HG03159 (cell line): Measurements from ENCODE around the gene PRDM5.

ENCODE experiments used
- ATAC-seq: cut with Tn5 transposase; IDR thresholded peaks from one replicate; pipeline ENCODE4 v1.9.1; 2021; ENCODE audit warnings: mild to moderate bottlenecking, moderate library complexity; ENCODE audit not compliant: unreplicated experiment

The PRDM5 gene

DNA sequence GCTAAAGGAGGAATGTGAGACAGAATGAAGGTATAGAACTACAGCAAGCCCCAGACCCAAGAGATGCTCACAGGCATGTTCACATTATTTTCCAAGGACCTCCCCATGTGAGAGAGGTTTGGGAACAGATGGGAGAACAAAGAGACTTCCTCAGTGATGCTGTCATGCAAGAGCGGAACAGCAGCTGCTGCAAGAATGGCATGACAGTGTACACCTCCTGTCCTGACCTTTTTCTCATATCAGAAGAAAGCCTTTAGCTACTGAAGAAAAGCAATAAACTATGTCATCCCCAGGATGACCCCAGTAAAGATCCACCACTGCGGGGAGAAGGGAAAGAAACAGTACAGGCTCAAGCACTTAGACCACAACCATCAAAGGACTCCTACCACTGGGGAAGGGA is 7.2 kb downstream of the PRDM5 start:
- no peak for ATAC-seq

DNA sequence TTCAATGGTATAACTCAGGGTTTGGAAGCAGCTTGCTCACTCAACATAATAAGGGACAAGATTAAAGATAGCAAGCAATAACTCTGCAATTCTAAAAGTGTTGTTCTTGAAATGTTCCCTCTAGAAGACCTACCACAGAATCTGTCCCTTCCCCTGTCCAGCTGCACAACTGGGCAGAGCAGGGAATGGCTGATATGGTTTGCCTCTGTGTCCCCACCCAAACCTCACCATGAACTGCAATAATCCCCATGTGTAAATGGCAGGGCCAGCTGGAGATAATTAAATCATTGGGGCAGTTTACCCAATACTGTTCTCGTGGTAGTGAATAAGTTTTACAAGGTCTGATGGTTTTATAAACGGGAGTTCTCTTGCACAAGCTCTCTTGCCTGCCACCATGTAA is 19.1 kb downstream of the PRDM5 start:
- ATAC-seq = no peak

DNA sequence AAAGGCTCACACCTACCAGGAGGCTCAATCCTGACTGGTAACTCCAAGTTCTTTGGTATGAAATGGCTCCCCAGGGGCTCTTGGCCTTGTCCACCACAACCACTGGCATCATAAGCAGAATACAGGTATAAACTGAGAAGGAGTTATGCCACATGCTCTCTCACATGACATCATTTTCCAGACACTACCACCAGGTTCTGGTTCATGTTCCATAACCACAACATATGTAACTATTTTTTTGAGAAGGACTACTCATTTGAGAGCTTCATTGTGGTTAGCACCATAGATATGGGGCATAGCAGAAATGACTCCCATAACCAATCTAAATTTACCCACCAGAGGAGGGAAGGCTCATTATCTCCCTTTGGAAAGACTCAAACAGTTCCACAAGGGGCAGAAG is 19.6 kb downstream of the PRDM5 start:
- ATAC-seq = no peak

DNA sequence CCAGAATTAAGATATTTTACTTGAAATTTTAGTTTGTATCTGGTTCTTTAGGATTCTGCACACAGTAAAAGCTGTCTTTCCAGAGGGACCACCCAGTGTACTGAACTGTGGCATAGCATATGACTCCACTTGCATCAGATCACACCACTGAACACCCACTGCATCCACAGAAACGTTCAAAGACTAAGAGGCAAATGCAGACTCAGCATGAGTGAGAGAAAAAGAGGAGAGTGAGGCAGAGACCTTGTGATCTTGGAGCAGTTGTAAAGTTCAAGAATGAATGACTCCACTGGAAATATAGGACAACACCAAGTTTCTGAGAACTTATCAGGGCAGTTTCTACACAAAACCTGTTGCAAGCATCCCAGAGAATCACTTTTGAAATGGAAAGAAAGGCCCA is 20.8 kb downstream of the PRDM5 start:
- no peak for ATAC-seq

DNA sequence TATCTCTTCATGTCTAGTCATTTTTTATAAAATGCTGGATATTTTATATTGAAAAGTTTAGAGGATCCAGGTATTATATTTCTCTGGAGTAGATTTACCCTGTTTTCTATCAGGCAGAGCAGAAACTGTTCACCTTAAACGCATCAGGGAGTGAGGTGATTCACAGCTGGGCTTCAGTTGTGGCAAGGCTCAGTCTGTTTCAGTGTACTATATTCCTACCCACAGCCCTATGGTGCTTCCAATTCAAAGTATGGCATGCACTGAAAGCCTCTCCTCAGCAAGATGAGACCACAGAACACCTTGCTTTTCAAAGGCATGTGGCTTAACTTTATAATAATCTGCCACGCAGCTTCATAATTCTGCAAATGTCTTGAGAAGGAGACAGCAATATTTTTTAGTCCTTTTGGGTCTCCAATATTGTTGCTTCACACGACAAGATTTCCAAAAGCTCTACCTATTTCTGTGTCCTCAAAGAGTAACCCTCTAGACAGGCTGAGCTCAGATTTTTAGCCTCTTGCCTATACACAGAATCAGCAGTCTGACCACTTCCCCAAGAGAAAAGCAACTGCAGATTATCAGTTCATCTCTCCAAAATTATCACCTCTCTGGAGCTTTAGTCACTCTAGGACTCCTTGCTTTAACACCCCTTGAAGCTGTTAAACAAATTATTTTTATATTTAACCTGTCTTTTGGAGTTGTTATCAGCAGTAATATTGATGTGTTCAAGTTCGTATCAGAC is 24.4 kb downstream of the PRDM5 start:
- ATAC-seq = no peak

DNA sequence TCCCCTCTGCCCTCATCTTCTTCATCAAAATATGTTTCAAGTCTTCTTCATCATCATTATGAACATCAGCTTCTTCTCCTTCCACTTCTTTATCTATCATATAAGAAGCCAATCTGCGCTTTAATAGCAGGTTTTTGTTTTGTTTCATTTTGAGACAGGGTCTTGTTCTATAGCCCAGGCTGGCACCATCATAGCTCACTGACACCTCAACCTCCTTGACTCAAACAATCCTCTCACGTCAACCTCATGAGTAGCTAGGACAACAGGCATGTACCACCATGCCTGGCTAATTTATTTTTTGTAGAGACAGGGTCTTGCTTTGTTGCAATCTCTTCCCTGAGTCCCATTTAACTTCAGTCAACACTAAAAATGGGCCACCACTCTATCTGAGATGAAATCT is 27.0 kb downstream of the PRDM5 start:
- ATAC-seq = no peak

DNA sequence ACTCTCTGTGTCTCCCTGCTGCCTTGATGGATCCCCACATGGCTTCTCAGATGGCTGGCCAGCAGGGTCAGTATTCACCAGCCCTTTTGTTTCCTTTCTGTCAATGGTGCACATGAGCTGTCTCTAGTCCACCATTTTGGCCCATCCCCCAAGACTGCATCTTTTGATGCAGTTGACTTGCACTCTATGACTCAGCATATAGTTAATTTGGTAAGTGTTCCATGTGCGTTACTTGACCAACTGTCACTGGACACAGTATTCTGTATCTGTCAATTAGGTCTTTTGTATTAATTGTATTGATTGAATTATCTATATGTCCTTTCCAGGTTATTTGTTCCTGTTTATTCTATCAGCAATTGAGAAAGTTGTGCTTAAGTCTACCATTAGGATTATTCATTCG is 29.2 kb downstream of the PRDM5 start:
- ATAC-seq = no peak

DNA sequence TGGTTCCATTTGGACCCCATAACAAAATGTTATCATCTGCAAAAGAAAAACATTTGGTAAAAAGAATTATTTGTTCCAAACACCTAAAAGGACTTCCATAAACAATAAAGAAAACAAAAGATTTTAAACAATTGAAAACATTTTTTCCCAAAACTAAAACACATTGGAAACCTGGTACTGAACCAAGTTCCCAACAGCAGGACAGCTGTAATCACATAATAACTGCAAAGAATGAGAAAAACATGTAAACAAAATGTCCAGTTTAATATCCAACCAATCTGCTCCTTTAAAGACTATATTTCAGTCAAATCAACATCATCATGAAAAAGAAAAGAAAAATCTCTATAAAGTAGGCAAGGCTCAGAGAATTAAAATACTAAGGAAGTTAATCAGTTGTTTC is 36.3 kb downstream of the PRDM5 start:
- ATAC-seq = no peak

DNA sequence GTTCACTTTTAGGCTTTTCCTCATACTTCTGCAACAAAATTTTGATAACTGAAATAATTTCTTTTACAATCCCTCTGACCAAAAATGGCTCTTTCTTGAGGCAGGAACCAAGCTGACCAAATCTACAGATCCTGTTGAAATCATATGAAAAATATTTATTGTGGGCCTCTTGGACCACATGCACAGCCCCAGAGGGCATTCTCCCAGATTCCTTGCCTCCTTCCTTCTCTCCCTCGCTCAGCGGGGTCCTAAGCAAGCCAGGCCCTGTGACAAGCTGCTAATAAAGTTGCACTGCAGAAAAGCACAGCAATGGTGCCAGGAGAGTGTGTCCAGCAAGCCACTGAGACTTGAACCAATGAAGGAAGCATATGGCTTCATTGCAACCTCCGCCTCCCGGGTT is 40.7 kb downstream of the PRDM5 start:
- no peak for ATAC-seq

DNA sequence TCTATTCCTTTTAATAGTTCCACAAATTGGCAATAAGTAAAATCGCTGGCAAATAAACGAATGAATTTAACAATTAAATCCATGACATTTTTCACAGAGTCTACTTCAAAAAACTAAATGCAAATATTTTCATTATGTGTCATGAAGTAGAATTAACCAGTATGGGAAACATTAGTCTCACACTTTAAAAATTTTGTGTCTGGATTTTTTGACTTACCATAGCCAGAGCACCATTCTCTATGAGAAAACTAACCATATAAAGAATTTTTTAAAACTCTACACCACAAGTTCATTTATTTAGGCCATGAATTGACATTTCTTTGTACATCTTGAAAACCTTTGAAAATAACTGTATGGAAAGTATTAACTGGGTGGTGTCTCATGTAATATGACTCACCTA is 41.2 kb downstream of the PRDM5 start:
- ATAC-seq = no peak

DNA sequence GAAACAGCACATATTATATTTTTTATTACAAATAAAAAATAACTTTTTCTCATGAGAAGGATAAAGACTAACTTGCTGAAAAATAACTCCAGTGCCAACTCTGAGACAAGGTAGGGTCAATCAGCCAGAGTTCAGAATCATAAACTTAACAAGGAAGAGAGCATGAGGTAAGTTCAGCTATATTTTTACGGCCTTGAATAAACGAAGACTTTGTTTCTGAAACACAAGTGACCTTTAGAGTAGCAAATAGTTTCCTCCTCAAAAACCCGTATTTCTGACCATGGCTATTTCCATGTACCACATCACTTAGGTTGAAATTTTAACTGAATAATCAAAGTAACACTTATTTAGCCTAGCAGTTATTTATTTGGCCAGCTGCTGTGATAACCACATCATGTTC is 45.5 kb downstream of the PRDM5 start:
- no peak for ATAC-seq

DNA sequence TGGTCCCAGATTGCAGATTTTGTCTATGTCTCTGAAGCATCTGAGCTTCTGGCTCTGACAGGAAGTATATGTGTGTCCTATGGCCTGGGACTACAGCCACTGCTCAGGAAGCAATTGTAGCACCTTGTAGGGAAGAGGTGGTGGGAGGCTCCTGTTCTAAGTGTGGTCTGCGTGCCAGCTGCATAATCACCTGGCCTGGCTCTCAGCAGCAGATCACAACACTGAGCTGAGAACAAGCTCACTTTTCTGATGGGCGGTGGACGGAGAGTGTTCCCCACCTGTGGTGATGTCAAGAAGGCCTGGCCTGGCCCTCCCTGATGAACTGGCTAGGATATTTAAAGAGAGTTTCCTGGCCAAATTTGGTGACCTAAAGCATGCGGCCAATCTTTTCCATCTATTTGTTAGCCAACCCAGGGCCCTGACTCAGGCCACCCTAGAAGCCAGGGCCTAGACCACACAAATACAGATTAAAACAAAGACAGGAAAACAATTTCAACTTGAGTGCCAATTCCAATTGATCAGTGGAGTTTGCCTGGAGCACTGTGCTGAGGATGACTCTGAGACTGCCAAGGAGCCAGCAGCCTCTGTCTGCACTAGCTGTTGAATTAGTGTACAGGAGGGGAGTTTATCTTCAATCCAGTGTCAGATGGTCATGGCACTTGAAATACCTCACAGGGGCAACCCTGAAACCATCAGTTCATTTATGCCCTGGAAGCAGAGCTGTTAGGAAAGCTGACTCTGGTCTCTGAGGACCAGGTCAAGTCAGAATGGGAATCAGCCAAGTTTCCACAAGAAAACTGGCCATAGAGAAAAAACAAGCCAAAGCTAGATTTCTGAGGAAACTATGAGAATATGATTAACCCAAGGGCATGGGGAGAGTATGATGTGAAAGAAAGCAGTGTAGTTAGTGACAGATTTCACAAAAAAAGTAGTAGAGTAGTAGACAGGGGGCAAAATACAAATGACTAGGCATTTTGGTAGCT is 47.4 kb downstream of the PRDM5 start:
- no peak for ATAC-seq

DNA sequence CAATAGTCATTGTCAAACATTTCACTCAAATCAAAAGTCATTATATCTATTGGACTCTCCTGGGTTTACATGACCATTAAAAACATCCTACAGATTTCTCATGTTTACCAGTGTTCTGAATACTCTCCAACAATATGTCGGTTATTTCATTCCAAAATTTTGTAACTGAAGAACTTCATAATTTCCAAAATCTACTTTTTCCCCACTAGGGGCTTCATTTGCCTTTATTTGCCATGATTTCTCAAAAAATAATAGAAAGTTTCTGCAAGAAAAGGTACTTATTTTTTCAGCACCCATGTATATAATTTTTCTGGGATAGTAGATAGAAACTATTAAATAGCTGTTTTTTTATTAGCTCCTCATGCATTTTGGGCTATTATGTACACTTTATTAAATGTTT is 49.0 kb downstream of the PRDM5 start:
- ATAC-seq = no peak

DNA sequence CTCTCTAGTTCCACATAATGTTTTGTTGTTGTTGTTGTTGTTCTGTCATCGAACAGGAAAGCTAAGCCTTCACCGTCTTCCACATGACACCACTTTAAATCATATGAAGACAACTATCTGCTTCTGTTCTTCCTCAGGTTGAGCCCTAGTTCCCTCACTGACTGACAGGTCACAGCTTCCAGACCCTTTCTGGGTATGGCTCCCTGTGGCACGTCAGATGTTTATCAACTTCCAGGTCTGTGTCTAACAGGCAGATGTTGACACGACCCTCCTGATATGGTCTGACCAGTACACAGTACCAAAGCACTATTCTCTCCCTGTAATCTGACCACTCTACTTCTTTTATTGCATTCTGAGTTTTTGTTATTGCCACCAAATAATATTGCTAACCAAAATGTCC is 51.4 kb downstream of the PRDM5 start:
- no peak for ATAC-seq

DNA sequence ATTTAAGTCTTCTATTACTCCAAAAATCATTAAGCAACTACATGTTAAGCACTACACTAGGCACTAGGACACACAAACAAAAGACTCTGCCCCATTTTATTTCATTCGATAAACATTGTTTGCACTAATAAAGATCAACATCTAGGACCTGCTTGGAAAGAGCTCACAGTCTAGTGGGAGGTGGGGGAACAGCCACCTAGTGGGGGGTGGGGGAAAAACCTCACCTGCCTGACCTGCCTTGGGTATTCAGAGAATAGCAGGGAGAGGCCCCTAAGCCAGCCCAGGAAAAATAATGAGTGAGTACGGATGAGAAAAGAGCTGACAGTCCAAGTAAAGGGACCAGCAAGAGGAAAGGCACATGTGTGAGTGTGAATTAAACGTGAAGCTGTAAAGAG is 52.2 kb downstream of the PRDM5 start:
- ATAC-seq = peak; percentile 68

DNA sequence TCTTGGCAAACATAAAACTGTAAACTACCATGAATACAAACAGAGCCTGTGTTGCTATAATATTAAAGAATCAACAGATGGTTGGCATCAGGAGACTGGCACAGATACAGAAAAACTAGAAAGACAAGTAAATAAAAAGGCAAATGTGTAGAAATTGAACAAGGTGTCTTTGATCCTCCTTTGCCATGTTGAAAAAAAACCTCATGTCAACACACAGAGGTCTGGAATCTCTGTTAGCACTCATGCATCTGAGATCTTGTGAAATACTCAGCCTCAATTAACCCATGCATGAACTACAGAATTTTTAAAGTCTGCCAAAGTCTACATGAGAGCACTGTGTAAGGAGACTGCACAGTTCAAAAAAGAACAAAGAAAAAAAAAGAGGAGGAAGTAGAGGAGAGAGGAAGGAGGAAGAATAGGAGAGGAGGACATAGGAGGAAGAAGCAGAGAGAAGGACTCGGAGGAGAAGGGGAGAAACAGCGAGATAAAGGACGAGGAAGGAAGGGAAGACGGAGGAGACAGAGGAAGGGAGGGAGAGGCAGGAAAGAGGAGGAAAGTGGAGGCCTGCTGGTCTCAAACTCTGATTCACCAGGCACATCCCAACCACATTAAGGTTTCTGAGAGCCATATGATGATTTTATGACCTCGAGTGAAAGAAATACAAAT is 52.8 kb downstream of the PRDM5 start:
- no peak for ATAC-seq

DNA sequence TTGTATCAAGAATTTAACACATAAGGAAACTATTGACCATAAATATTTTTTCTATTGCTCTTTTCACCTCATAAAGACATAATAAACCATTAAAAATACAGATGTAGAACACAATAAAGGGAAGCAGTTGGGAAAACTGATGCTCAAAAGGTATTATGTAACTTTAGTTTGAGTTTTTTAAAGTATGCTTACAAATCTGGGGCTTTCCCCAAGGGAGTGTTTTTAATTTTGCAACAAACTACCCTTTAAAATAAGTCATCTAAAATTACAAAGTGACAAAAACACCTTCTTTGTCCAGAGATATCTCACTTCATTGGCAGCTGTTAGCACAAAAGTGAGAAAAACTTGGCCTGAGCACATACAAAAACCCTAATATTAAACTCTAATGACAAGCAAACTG is 55.0 kb downstream of the PRDM5 start:
- no peak for ATAC-seq

DNA sequence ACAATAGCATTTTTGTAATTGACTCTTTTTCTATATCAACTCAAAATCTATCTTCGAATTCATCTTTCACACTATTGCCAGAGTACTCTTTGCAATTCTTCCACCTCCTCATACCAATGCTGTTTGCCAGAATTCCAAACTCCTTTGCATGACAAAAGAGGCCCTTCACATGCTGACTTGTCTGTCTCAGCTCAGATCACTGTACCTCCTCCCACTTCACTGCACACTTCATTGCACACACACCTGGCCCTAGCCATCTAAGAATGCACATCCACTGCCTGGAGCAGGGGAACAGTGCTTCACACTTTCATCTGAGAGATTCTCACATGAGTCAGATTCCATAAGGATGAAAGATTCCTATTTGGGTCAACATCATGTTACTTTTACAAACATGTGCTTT is 56.5 kb downstream of the PRDM5 start:
- no peak for ATAC-seq

DNA sequence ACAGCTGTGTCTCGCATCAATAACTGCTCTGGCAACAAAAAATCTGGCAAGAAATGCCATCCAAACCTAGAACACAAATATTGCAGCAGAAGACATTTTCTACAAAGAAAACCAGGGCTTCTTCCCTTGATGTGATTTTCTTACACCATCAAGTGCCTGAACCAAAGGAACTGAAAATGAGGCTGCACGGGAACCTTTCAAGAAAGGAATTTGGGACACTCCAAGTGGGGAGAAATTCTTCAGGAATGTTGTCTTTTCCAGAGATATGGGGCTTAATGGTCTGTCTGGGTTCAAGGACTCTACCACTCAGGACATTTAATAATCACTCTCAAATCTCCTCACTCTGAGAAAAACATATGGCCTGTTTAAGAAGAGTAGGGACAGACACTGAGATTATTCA is 57.6 kb downstream of the PRDM5 start:
- no peak for ATAC-seq

DNA sequence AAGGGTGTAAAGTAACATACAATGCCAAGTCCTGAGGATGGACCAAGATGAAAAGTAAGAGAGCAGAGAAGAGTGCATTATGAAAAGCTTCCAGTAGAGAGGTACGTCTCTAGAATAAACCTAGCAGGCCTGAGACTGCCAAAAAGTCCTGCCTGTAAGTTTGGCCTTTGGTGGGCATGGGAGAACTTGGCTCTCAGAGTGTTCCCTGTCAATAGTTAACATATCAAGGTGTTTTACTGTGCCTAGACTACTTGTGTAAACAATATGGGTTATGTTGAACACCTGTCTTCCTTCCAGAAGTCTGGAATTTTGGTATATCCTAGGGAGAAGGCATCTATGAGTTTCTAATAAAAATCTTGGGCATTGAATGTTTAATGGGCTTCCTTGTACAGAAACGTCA is 60.1 kb downstream of the PRDM5 start:
- ATAC-seq = no peak

DNA sequence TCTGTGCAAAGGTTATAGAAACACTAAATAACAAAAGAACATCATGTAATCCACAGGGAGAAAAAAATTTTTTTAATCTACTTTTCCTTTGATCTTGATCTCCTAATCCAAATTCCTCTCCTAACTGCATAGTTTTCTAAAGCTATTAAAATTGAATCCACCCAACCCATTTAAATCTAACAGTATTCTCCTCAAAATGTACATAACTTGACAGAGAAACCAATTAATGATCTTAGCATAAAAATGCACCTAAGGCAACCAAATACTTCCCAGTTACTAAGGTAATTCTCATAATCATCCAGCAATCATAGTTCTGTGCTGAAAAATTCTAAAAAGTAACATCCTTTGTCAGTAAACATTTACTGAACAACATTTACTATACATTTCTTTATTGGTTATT is 60.7 kb downstream of the PRDM5 start:
- ATAC-seq = no peak

DNA sequence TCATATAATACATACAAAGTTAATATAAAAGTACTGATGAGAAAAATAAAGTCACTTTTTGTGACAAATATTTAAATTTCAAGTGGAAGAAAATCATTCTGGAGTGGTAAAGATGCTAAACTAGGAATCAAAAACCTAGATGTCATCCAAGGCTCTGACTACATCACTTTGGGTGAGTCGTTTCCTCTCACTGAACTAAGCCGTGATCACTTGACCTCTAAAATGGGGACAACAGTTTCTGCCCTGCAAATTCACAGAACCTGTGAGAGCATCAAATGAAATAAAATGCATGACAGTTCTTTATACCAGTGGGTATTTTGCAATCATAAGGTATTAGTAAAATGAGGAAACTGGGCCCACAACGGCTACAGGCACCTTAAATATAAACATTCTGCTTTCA is 63.8 kb downstream of the PRDM5 start:
- no peak for ATAC-seq
